ENCODE results near the gene CNTNAP5. TPM values are rescaled to one million over a fixed set of nuclear protein-coding genes. Genes with fewer than 3 reads are reported as not detected.

The CNTNAP5 gene
- total and polyA plus RNA-seq, 3 donors from 2014 or later = 0.29 to 0.39 (median 0.31) TPM

DNA sequence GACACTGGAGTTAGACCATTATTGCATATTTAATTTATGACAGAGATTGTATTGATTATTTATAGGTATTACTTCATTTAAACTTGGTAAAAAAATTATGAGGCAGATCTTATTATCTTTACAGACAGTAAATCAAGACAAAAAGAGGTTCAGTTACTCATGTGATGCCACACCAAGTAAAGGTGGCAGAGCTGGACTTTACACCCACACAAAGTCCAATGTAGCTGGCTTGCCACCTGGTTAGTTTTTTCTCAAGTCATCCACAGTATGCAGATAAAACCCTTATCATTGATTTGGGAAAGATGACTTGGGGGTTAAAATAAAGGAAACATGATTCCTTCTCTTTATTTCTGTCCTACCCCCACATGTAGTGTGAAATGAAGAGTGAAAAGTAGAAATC lies 137.2 kb downstream of the CNTNAP5 start:
- intact Hi-C loops (cut with DNase I; ENCODE audit: low total_unique reads) = no loop called here

GRCh38 chr2:124163840-124164239 lies 138.8 kb downstream of the CNTNAP5 start:
- Histone ChIP-seq H3K27me3 (no peaks in the 10 kb centered on the region), H3K36me3 (ENCODE audit: low read depth, missing control alignments) (no peaks in the 10 kb centered on the region), H3K4me3 (no peak overlapping the region), H3K27ac (no peak overlapping the region), H3K4me1 (no peaks in the 10 kb centered on the region), H3K9me3 (no peaks in the 10 kb centered on the region)
- intact Hi-C loops (cut with DNase I; ENCODE audit: low total_unique reads) = no loop called here
- 70 to 84% methylated on average over 2 of the region's 2 CpGs for WGBS, 2 donors
- TF ChIP-seq POLR2A (IDR thresholded peaks at IDR 0.05) = no peak
- TF ChIP-seq, protein P1, sequence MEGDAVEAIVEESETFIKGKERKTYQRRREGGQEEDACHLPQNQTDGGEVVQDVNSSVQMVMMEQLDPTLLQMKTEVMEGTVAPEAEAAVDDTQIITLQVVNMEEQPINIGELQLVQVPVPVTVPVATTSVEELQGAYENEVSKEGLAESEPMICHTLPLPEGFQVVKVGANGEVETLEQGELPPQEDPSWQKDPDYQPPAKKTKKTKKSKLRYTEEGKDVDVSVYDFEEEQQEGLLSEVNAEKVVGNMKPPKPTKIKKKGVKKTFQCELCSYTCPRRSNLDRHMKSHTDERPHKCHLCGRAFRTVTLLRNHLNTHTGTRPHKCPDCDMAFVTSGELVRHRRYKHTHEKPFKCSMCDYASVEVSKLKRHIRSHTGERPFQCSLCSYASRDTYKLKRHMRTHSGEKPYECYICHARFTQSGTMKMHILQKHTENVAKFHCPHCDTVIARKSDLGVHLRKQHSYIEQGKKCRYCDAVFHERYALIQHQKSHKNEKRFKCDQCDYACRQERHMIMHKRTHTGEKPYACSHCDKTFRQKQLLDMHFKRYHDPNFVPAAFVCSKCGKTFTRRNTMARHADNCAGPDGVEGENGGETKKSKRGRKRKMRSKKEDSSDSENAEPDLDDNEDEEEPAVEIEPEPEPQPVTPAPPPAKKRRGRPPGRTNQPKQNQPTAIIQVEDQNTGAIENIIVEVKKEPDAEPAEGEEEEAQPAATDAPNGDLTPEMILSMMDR (IDR thresholded peaks at IDR 0.05) = no peak
- no peak for DNase-seq

More for the DNA sequence above, 137.2 kb downstream of the CNTNAP5 start:
- H3K4me3 ChIP-seq = no peak overlapping the region
- H3K9me3 ChIP-seq = no peaks in the 10 kb centered on the region
- no peaks in the 10 kb centered on the region for H3K27me3 ChIP-seq
- H3K36me3 ChIP-seq (ENCODE audit: low read depth, missing control alignments) = no peaks in the 10 kb centered on the region
- no peaks in the 10 kb centered on the region for H3K4me1 ChIP-seq
- DNase-seq = no peak
- no peak overlapping the region for H3K27ac ChIP-seq
- TF ChIP-seq, protein P1 (IDR thresholded peaks at IDR 0.05) = no peak
- TF ChIP-seq POLR2A (IDR thresholded peaks at IDR 0.05) = no peak

- no peak overlapping the region for H3K4me3 ChIP-seq
- intact Hi-C loops (cut with DNase I; ENCODE audit: low total_unique reads) = no loop called here
- DNase-seq = no peak
- no peaks in the 10 kb centered on the region for H3K9me3 ChIP-seq
- TF ChIP-seq POLR2A (IDR thresholded peaks at IDR 0.05) = no peak
- TF ChIP-seq, protein P1 (IDR thresholded peaks at IDR 0.05) = no peak
- 90 to 91% methylated on average over 6 of the region's 6 CpGs for WGBS, 2 donors
- H3K27ac ChIP-seq = no peak overlapping the region
- H3K4me1 ChIP-seq = no peaks in the 10 kb centered on the region
- no peaks in the 10 kb centered on the region for H3K36me3 ChIP-seq (ENCODE audit: low read depth, missing control alignments)
- no peaks in the 10 kb centered on the region for H3K27me3 ChIP-seq
Observed at GRCh38 chr2:124165698-124166097, 140.6 kb downstream of the CNTNAP5 start.

DNA sequence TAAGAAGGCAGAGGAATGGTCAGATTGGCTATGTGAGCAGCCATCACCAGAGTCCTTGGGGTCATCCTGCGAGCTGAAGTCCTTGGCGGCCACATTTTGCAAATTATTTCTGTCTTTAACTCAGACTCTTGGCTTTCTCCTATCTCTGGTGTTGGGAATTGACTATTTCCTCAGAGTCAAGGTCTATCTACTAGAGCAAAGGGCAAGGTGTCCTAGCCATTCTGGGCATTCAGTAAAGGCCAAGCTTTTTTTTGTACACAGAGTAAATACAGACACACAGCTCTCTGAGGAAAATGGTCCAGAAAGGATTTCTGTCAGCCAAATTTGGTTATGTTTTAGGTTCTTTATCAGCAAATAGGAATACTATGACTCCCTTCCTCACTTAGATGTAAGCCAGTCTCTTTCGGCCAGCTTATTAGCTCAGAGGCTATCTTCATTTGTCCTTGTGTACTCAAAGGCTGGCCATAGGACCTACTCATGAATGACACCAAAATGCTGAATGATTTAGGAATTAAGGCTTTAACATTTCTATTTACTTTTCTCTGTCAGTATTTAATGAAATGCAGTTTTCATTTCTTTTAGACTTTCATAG lies 146.5 kb downstream of the CNTNAP5 start:
- intact Hi-C loops (cut with DNase I; ENCODE audit: low total_unique reads) = no loop called here
- H3K4me3 ChIP-seq = no peak overlapping the region
- H3K36me3 ChIP-seq (ENCODE audit: low read depth, missing control alignments) = no peaks in the 10 kb centered on the region
- H3K4me1 ChIP-seq = no peaks in the 10 kb centered on the region
- 78 to 87% methylated on average over 3 of the region's 3 CpGs for WGBS, 2 donors
- H3K9me3 ChIP-seq = no peaks in the 10 kb centered on the region
- no peak overlapping the region for H3K27ac ChIP-seq
- no peak for TF ChIP-seq POLR2A (IDR thresholded peaks at IDR 0.05)
- TF ChIP-seq, protein P1 (IDR thresholded peaks at IDR 0.05) = no peak
- H3K27me3 ChIP-seq = no peaks in the 10 kb centered on the region
- DNase-seq = no peak

DNA sequence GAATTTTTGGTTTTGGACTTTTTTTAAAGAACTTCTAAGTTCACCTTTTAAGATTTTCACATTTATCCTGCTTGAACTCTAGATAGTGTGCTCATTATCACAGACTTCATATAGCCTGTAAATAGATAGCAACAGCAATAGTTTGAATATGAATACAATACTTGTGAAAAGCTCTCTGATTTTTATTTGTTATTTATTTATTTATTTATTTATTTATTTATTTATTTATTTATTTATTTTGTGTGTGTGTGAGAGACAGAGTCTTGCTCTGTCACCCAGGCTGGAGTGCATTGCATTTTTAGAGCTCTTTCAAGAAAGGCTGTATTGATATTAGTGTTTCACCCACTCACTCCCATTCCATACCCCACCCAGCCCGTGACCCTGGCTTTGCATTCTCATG lies 153.6 kb downstream of the CNTNAP5 start:
- no peaks in the 10 kb centered on the region for H3K36me3 ChIP-seq (ENCODE audit: low read depth, missing control alignments)
- TF ChIP-seq, protein P1 (IDR thresholded peaks at IDR 0.05) = no peak
- no peak for TF ChIP-seq POLR2A (IDR thresholded peaks at IDR 0.05)
- H3K27me3 ChIP-seq = no peaks in the 10 kb centered on the region
- H3K4me3 ChIP-seq = no peak overlapping the region
- intact Hi-C loops (cut with DNase I; ENCODE audit: low total_unique reads) = no loop called here
- no peaks in the 10 kb centered on the region for H3K9me3 ChIP-seq
- no peak for DNase-seq
- H3K27ac ChIP-seq = no peak overlapping the region
- H3K4me1 ChIP-seq = no peaks in the 10 kb centered on the region
- 93 to 96% methylated on average over 1 of the region's 1 CpG for WGBS, 2 donors
